IgD-negative memory B cell (primary cell): ENCODE results near the gene ENDOG. TPM values are rescaled to one million over a fixed set of nuclear protein-coding genes. Genes with fewer than 3 reads are reported as not detected.
"Not testable (repeated sequence)": the region's sequence is repeated elsewhere in the genome, so short reads cannot be mapped to it uniquely, and the experiment has no call there.

Source experiments
- H3K27ac Mint-ChIP-seq, 3 donors: one replicate each; pipeline ENCODE4 v1.8.0; 2020 to 2022; ENCODE audit warnings: mild to moderate bottlenecking in 3 of 3, mixed read lengths in 3 of 3, moderate library complexity in 1 of 3
- H3K27me3 Mint-ChIP-seq: one replicate; pipeline ENCODE4 v1.8.0; 2021; ENCODE audit warnings: mixed read lengths
- H3K36me3 Mint-ChIP-seq: one replicate; pipeline ENCODE4 v1.8.0; 2020; ENCODE audit warnings: mild to moderate bottlenecking, mixed read lengths
- H3K4me1 Mint-ChIP-seq, 3 donors: one replicate each; pipeline ENCODE4 v1.8.0; 2020 to 2022; ENCODE audit warnings: mixed read lengths in 3 of 3, mild to moderate bottlenecking in 1 of 3
- H3K4me3 Mint-ChIP-seq, 4 donors: one replicate each; pipeline ENCODE4 v1.8.0; 2020 to 2022; ENCODE audit warnings: mild to moderate bottlenecking in 4 of 4, mixed read lengths in 4 of 4, moderate library complexity in 3 of 4
- H3K9me3 Mint-ChIP-seq, 3 donors: one replicate each; pipeline ENCODE4 v1.8.0; 2020 to 2021; ENCODE audit warnings: mixed read lengths in 3 of 3, mild to moderate bottlenecking in 1 of 3
- polyA plus RNA-seq: library from polyadenylated mRNA; unstranded; fragments of 300-500 nt; fragmentation: Illumina TruSeq; gene quantifications from one replicate; pipeline ENCODE4 v1.2.3, GENCODE V29; 2021

ENDOG gene
- polyA plus RNA-seq, 1 donor from 2014 or later: 15.3 TPM

- H3K4me3 Mint-ChIP-seq, H3K36me3 Mint-ChIP-seq, H3K27me3 Mint-ChIP-seq, H3K4me1 Mint-ChIP-seq, H3K27ac Mint-ChIP-seq: not testable (repeated sequence)
- H3K9me3 Mint-ChIP-seq: peaks cover 0 to 11% (median 6%) of the 10 kb centered on the region in 3 donors
Measured at GRCh38 chr9:128852646-128853045, 34.3 kb downstream of the ENDOG start.

DNA sequence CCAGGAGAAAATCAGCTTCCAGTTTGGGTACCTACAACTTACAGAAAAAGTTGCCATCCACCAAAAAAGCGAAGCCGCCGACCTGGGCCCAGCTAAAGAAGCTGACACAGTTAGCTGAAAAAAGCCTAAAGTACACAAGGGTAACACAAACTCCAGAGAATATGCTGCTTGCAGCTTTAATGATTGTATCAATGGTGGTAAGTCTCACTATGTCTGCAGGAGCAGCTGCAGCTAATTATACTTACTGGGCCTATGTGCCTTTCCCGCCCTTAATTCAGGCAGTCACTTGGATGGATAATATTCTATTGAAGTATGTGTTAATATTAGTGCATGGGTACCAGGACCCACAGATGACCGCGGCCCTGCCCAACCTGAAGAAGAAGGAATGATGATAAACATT is 36.2 kb downstream of the ENDOG start:
- not testable (repeated sequence) for H3K36me3 Mint-ChIP-seq, H3K27me3 Mint-ChIP-seq, H3K4me3 Mint-ChIP-seq, H3K4me1 Mint-ChIP-seq, H3K27ac Mint-ChIP-seq
- H3K9me3 Mint-ChIP-seq: peaks cover 0 to 11% (median 6%) of the 10 kb centered on the region in 3 donors

- not testable (repeated sequence) for H3K4me1 Mint-ChIP-seq, H3K4me3 Mint-ChIP-seq, H3K9me3 Mint-ChIP-seq, H3K27ac Mint-ChIP-seq, H3K36me3 Mint-ChIP-seq, H3K27me3 Mint-ChIP-seq
Measured at GRCh38 chr9:128858476-128858875, 40.2 kb downstream of the ENDOG start.

GRCh38 chr9:128860937-128861336 is 42.6 kb downstream of the ENDOG start:
- peaks cover 0 to 4% (median 4%) of the 10 kb centered on the region in 3 donors for H3K4me1 Mint-ChIP-seq
- no peaks in the 10 kb centered on the region for H3K9me3 Mint-ChIP-seq
- H3K27me3 Mint-ChIP-seq: no peaks in the 10 kb centered on the region
- no peaks in the 10 kb centered on the region for H3K36me3 Mint-ChIP-seq
- peak overlapping the region in 1 of 3 donors; percentile 35 for H3K27ac Mint-ChIP-seq
- H3K4me3 Mint-ChIP-seq: no peak overlapping the region

DNA sequence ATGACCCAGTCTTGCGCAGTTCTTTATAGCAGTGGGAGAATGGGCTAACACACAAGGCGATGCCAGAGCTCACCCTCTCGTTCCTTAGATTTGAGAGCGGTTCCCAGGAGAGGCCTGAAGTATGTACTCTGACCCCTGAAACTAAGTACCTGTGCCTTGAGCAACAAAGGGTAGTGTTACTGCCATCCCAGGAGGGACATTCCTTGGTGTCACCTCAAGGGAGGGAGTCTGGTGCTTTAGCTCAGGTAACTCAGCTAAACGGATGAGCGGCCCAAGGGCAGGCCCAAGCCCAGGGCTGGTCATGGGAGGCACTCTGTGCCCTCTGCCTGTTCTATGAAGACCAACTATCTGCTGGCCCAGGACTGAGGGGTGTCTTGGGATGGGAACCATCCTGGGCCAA is 43.2 kb downstream of the ENDOG start:
- no peaks in the 10 kb centered on the region for H3K36me3 Mint-ChIP-seq
- no peaks in the 10 kb centered on the region for H3K9me3 Mint-ChIP-seq
- H3K4me3 Mint-ChIP-seq: no peak overlapping the region
- no peaks in the 10 kb centered on the region for H3K27me3 Mint-ChIP-seq
- H3K27ac Mint-ChIP-seq: peak overlapping the region in 1 of 3 donors; percentile 78
- H3K4me1 Mint-ChIP-seq: peaks cover 0 to 4% (median 4%) of the 10 kb centered on the region in 3 donors

GRCh38 chr9:128862401-128862851 is 44.1 kb downstream of the ENDOG start:
- Mint-ChIP-seq H3K4me3 (no peak overlapping the region), H3K4me1 (peaks cover 0 to 5% (median 4%) of the 10 kb centered on the region in 3 donors), H3K9me3 (no peaks in the 10 kb centered on the region), H3K36me3 (no peaks in the 10 kb centered on the region), H3K27me3 (no peaks in the 10 kb centered on the region), H3K27ac (peak overlapping the region in 1 of 3 donors; percentile 35)

GRCh38 chr9:128863647-128864046 is 45.3 kb downstream of the ENDOG start:
- Mint-ChIP-seq H3K36me3 (peaks cover 2% of the 10 kb centered on the region), H3K27ac (peak overlapping the region in 1 of 3 donors; percentile 59), H3K27me3 (no peaks in the 10 kb centered on the region), H3K9me3 (no peaks in the 10 kb centered on the region), H3K4me1 (peaks cover 0 to 6% (median 4%) of the 10 kb centered on the region in 3 donors), H3K4me3 (no peak overlapping the region)

DNA sequence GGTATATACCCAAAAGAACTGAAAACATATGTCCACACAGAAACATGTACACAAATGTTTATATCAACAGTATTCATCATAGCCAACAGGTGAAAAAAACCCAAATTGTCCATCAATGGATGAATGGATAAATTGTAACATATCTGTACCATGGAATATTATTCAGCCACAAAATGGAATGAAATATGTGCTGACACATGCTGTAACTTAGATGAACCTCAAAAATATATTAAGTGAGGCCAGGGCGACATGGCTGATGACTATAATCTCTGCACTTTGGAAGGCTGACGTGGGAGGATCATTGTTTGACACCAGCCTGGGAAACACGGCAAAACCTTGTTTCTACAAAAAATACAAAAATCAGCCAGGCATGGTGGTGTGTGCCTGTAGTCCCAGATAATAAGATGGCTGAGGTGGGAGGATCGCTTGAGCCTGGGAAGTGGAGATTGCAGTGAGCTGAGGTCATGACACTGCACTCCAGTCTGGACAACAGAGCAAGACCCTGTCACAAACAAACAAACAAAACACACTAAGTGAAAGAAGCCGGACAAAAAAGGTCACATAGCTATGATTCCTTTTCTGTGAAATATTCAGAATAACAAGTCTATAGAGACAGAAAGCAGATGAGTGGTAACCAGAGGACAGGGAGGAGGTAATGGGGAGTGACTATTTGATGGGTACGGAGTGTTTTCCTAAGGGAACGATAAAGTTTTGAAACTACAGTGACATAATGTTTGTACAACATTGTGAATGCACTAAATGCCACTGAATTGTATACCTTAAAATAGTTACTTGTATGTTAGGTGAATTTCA is 52.0 kb downstream of the ENDOG start:
- Mint-ChIP-seq H3K36me3 (peaks cover 5% of the 10 kb centered on the region), H3K27ac (peak overlapping the region in 1 of 3 donors; percentile 35), H3K4me3 (no peak overlapping the region), H3K9me3 (no peaks in the 10 kb centered on the region), H3K4me1 (peaks cover 0 to 2% (median 0%) of the 10 kb centered on the region in 3 donors), H3K27me3 (no peaks in the 10 kb centered on the region)

DNA sequence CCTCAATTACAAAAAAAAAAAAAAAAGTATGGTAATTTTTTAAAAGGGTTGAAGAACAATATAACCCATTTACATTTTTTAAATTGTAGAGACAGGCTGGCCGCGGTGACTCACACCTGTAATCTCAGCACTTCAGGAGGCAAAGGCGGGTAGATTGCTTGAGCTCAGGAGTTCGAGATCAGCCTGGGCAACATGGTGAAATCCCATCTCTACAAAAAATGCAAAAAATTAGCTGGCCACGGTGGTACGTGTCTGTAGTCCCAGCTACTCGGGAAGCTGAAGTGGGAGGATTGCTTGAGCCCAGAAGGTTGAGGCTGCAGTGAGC is 52.6 kb downstream of the ENDOG start:
- not testable (repeated sequence) for H3K27me3 Mint-ChIP-seq, H3K36me3 Mint-ChIP-seq, H3K9me3 Mint-ChIP-seq, H3K4me3 Mint-ChIP-seq, H3K4me1 Mint-ChIP-seq
- peak overlapping the region in 1 of 3 donors; percentile 35 for H3K27ac Mint-ChIP-seq

Other genes with a start within 250 kb of the ENDOG start
- 57.3 TPM for gene DYNC2I2, start 161.7 kb upstream of the ENDOG start, polyA plus RNA-seq
- 257 TPM for gene SET, start 129.3 kb upstream of the ENDOG start, polyA plus RNA-seq
- gene PKN3, start 116.0 kb upstream of the ENDOG start, polyA plus RNA-seq: 0.11 TPM
- 55.3 TPM for gene ZDHHC12, start 94.4 kb upstream of the ENDOG start, polyA plus RNA-seq
- 33.7 TPM for gene ZER1, start 46.6 kb upstream of the ENDOG start, polyA plus RNA-seq
- gene TBC1D13, start 31.2 kb upstream of the ENDOG start, polyA plus RNA-seq: 30.7 TPM
- gene SPOUT1, start 11.3 kb downstream of the ENDOG start, polyA plus RNA-seq: 65.2 TPM
- gene KYAT1, start 63.5 kb downstream of the ENDOG start, polyA plus RNA-seq: 11.4 TPM
- 26.2 TPM for gene LRRC8A, start 63.6 kb downstream of the ENDOG start, polyA plus RNA-seq
- gene PHYHD1, start 102.5 kb downstream of the ENDOG start, polyA plus RNA-seq: 1.0 TPM
- 8.5 TPM for gene DOLK, start 129.1 kb downstream of the ENDOG start, polyA plus RNA-seq
- gene NUP188, start 129.2 kb downstream of the ENDOG start, polyA plus RNA-seq: 21.9 TPM
- gene SH3GLB2, start 209.8 kb downstream of the ENDOG start, polyA plus RNA-seq: 27.7 TPM
- gene MIGA2, start 218.1 kb downstream of the ENDOG start, polyA plus RNA-seq: 11.4 TPM